HG03139 (cell line): ENCODE measurements around the gene HSCB.
"Not testable (repeated sequence)": the region's sequence is repeated elsewhere in the genome, so short reads cannot be mapped to it uniquely, and the experiment has no call there.

Experiments used
- ATAC-seq: cut with Tn5 transposase; IDR thresholded peaks from one replicate; pipeline ENCODE4 v1.9.1; 2021; ENCODE audit not compliant: unreplicated experiment

The HSCB gene

DNA sequence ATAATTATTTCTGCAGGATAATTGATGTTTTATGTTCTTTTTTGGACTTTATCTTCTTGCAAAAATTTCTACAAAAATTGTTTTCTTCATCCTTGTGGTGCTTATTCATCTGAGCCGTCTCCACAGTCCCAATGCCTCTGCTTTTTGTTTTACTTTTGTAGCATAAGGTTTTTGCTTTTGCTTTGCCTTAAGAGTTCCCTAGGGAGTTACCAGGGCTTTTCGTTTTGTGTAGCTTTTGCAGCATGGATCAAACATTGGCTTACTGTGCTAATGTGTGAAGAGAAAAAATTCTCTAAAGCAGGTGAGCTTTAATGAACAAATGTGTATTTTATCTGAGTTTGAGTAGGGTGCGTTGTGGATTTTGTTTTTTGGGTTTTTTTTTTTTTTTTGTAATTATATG, 46.8 kb downstream of the HSCB start:
- no peak for ATAC-seq

DNA sequence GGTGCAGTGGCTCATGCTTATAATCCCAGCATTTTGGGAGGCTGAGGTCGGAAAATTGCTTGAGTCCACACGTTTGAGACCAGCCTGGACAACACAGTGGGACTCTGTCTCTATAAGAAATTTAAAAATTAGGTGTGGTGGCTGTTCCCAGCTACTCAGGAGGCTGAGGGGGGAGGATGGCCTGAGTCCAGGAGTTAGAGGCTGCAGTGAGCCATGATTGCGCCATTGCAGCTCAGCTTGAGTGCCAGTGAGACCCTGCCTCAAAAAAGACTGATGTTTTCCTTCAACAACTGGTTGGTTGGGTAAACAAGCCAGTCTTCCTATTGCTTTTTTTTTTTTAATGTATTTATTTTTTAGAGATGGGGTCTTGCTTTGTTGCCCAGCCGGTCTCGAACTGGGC, 49.3 kb downstream of the HSCB start:
- no peak for ATAC-seq

GRCh38 chr22:28791841-28792490, 50.1 kb downstream of the HSCB start:
- ATAC-seq = peak; percentile 58

- peak; percentile 2 for ATAC-seq
These were observed 50.9 kb downstream of the HSCB start for GRCh38 chr22:28792491-28793383.

DNA sequence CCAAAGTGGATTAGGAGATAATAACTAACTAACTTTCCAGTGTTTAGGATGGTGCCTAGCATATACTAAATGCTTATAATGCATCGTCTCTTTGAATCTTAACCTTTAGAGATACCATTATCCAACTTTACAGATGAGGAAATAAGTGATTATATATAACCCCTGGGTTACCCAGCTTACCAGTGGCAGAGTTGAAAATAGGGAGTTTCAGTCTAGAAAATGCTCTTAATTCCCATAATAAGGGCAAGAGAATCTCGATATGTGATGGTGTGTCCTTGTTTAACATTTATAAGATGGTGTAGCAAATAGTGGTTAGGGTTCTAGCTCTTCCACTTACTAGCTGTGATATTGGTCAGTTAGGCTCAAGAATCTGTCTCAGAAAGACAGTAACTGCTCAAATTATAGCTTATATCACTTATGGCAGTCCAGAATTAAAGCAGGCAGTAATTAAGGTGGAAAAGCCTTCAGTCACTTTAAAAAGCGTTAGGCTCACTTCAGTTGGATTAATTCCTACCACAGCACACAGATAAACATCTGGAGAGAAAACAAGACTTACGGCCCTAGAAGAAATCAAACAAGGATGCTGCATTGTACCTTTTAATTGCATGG, 52.2 kb downstream of the HSCB start:
- no peak for ATAC-seq

GRCh38 chr22:28795071-28795693, 53.3 kb downstream of the HSCB start:
- no peak for ATAC-seq

DNA sequence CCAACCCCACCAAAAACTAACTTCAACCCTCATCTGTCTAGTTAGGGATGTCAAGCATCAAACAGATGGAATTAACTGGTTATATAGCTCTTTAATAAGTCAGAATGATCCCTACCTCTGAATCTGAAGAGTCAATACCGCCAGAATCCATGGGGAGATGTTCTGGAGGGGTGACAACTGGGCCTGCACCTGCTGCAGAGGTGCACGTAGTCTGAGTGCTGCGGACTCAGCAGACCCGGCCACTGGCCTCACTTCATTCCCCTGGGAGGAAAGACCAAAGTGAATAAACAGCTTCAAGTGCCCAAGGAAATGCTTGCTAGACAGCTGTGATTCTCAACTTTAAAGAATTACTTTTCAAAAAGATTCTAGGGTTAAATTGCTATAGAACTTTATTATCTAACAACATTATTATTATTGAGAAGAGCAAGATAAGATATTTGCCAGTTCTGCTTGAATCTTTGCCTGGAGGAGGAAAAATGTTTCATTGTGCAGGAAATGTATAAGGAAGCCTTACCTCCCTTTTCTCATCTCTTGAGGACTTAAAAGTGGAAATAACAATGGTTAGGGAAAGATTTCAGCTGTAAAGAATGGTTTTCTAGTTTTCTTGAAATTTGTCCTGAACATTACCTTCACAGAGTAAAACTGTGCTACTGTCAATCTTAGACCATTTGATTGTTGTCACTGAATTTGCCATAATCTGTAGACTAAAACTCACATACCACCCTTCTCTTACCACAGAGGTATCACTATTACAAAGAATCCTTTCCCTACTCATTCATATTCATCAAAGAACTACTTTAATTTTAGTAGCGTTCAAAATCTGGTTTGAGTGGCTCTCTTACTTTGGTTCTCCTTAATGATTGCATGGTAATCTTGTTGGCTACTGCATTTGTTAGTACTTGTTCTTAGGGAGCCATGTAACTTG, 54.4 kb downstream of the HSCB start:
- ATAC-seq = no peak

DNA sequence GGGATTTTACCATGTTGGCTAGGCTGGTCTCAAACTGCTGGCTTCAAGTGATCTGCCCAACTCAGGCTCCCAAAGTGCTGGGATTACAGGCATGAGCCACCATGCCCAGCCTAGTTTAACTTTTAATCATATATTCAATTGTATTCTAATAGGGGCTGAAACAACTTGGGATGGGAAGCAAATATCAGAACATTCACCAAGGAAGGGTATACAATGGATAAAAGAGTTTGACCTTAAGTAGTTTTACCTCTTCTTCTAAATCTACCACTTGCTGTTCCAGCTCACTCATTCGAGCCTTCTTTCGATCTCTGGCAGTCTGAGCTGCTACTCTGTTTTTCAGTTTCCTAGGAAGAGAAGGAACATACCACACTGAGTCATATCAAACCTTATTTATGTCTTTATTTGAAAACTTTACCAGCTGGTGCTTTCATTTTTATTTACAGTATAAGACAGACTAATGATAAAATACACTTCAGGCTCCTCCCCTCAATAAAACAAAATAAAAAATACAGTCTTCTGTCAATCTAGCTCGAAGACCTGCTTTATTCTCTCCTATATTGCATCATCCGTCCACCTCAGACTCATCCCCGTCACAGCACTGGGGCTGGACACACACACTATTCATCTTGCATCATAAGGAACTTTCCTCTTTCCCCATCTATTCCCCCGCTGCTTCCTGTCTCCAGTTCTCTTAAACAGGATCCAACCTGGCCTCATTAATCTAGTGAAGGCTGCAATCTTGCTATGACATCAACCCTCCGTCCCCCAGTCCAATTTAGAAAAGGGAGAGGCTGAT, 57.2 kb downstream of the HSCB start:
- no peak for ATAC-seq

DNA sequence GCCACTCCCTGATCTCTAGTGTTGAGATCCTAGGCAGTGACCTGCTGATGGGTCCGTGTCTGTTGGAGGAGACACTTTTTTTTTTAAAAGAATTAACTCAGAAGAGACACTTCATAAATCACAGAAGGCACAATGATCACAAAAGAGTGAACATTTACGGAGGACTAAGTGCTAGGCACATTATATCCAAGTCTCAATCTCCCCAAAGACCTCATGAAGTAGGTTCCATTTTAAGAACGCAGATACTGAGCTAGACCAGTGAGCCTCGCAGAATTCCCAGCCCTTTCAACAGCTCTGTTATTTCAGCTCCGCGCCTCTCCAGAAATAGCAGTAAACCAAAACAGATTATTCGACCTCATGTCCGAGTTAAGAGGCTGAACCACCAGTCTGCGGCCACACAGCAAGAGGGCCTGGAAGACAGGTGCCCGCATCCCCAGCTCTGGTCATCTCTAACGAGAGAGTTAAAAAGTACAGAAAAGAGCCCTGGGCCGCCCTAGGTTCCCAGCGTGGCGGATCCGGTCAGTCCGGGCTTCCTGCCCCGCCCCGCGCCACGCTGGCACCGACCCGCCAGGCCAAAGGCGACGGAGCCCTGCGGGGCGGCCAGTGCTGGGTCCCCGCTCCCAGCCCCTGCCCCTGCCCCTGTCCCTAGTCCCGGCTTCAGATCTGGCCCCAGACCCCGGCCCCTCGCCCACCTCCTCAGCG, 57.9 kb downstream of the HSCB start:
- ATAC-seq = peak; percentile 21

DNA sequence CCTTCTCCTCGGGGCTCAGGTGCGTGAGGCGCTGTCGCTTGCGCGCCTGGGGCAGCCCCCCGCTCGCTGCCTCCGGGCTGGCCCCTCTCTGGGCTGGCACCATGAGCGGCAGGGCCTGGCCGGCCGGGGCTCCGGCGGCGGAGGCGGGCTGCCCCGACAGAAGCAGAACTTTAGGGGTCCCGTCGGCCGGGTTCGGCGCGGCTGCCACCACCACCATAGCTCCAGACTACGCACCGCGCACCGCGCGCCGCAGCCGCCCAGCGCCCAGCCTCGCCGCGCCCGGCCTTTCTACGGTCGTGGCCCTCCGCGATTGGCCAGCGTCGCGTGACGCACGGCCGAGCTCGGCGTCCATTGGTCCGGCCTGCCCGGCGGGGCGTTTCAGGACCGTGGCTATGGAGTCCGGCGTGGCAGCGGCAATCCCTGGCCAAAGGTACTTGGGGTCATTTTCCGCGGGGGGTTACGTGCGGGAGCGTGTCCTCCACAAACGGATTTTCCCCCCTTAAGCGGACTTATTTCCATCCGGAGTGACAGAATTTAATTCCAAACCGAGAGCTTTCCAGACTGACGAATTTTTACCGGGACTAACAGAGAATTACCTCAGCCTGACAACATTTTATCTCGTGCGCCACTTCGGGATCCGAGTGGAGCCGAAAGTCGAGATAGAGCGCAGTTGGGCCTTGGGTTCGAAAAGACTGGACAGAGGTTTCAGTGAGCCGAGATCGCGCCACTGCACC, 58.6 kb downstream of the HSCB start, which contains the start of gene XBP1:
XBP1 (minus strand) TSS at position 262 of the 734 bp plus-strand sequence.
- peak; percentile 75 for ATAC-seq

GRCh38 chr22:28801845-28802594, 60.2 kb downstream of the HSCB start:
- no peak for ATAC-seq

DNA sequence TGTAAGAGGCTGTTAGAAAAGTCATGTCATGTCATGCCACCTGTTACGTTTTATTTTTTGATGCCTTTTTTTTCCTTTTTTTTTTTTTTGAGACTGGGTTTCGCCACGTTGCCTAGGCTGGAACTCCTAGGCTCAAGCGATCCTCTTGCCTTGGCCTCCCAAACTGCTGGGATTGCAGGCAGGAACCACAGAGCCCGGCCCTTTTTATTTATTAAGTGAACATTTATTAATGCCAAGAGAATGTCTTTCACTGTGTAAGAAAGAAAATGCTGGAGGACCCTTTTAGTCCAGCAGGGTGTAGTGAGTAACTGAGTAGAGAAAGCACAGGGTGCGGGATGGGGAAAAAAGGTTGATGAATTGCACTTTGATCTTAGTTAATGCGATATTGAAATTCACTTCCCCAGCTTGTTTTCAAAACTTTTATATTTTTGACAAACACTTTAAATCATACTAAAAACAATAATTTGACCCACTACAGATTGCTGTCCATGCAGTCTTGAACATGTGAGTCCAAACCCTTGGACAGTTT, 60.8 kb downstream of the HSCB start:
- no peak for ATAC-seq

GRCh38 chr22:28805426-28805825, 63.6 kb downstream of the HSCB start:
- ATAC-seq = not testable (repeated sequence)
